Fibroblast of pulmonary artery (primary cell): ENCODE results near the gene MAPK8.

Experiments
- DNase-seq: peaks from one replicate; pipeline ENCODE4 v3.0.0-alpha.2; 2010; ENCODE audit warnings: low read depth
- H3K4me3 ChIP-seq: replicated peaks from 2 replicates; pipeline ENCODE4 v1.5.1; 2011; ENCODE audit warnings: low read depth, mild to moderate bottlenecking, control low read depth, low read length, moderate library complexity
- CTCF ChIP-seq: IDR thresholded peaks from 2 replicates; pipeline ENCODE4 v1.5.1; 2011; ENCODE audit warnings: mild to moderate bottlenecking, control low read depth, low read length, inconsistent platforms; ENCODE audit errors: missing control alignments

The MAPK8 gene

GRCh38 chr10:48482207-48482606 lies 175.7 kb downstream of the MAPK8 start:
- TF ChIP-seq CTCF = no peak
- H3K4me3 ChIP-seq = no peak overlapping the region
- DNase-seq = no peak

DNA sequence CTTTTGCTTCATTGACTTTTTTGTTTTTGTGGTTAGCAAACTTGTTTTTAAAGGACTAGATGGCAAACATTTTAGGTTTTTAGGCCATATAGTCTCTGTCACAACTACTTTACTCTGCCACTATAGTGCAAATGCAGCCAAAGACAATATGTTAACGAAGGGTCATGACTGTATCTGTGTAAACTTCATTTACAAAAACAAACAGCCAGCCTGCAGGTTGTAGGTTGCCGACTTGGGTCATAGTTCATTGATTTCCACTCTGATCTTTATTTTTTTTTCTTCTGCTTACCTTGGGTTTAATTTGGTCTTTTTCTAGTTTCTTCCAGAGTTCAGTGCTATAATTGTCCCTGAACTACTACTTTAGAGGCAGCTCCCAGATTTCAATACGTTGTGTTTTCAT lies 178.4 kb downstream of the MAPK8 start:
- TF ChIP-seq CTCF = no peak
- no peak for DNase-seq
- H3K4me3 ChIP-seq = no peak overlapping the region

DNA sequence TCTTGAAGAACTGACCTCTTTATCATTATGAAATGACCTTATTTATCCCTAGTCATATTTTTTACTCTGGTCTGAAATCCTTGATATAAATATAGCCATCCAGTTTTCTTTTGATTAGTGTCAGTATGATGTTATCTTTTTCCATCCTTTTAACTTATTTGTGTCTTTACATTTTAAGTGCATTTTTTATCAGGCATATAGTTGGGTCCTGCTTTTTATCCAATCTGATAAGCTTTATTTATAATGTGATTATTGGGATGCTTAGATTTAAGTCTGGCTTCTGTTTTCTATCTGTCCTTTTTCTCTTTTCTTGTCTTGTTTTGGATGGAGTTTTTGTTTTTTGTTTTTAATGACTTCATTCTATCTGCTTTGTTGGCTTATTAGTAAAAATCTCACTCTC lies 179.2 kb downstream of the MAPK8 start:
- no peak overlapping the region for H3K4me3 ChIP-seq
- TF ChIP-seq CTCF = no peak
- DNase-seq = no peak

DNA sequence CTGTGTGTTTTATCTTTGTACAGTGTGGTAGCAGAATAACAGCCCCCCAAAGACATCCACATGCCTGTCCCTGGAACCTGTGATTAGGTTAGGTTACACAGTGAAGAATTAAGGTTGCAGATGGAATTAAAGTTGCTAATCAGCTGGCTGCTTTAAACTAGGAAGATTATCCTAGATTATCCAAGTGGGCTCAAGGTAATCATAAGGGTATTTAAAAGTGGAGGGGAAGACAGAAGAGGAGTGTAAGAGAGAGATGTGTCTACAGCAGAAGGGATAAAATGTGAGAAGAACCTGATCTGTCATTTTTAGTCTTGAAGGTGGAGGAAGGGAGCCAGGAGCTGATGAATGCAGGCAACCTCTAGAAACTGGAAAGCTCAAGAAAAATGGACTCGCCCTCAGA lies 180.8 kb downstream of the MAPK8 start:
- DNase-seq = no peak
- no peak overlapping the region for H3K4me3 ChIP-seq
- TF ChIP-seq CTCF = no peak
